Measurements from ENCODE around the gene CACNA1B. TPM values are rescaled to one million over a fixed set of nuclear protein-coding genes. Genes with fewer than 3 reads are reported as not detected.

CACNA1B gene
- total RNA-seq, 1 donor from 2014 or later = 3.1 TPM

GRCh38 chr9:137860361-137860760 lies 17.2 kb upstream of the CACNA1B start:
- Mint-ChIP-seq H3K27me3 (ENCODE audit: low read depth) (no peaks in the 10 kb centered on the region), H3K4me1 (no peaks in the 10 kb centered on the region), H3K36me3 (ENCODE audit: low read depth) (peaks cover 12% of the 10 kb centered on the region), H3K27ac (ENCODE audit: unreplicated experiment) (peak overlapping the region; percentile 65), H3K4me3 (no peak overlapping the region), H3K9me3 (peaks cover 15% of the 10 kb centered on the region)
- DNase-seq (ENCODE audit: low read depth, low spot score) = no peak
- no peak for TF ChIP-seq CTCF (conservative IDR thresholded peaks at IDR 0.05)

- Mint-ChIP-seq H3K4me3 (no peak overlapping the region), H3K9me3 (peaks cover 5% of the 10 kb centered on the region), H3K27me3 (ENCODE audit: low read depth) (peaks cover 8% of the 10 kb centered on the region), H3K36me3 (ENCODE audit: low read depth) (no peaks in the 10 kb centered on the region), H3K27ac (ENCODE audit: unreplicated experiment) (no peak overlapping the region), H3K4me1 (no peaks in the 10 kb centered on the region)
- DNase-seq (ENCODE audit: low read depth, low spot score) = no peak
- TF ChIP-seq CTCF (conservative IDR thresholded peaks at IDR 0.05) = no peak
Observed at GRCh38 chr9:137865581-137866145, 11.9 kb upstream of the CACNA1B start.

GRCh38 chr9:137866226-137867141 lies 11.1 kb upstream of the CACNA1B start:
- Mint-ChIP-seq H3K27ac (ENCODE audit: unreplicated experiment) (no peak overlapping the region), H3K4me1 (no peaks in the 10 kb centered on the region), H3K9me3 (peaks cover 2% of the 10 kb centered on the region), H3K36me3 (ENCODE audit: low read depth) (no peaks in the 10 kb centered on the region), H3K27me3 (ENCODE audit: low read depth) (peaks cover 9% of the 10 kb centered on the region), H3K4me3 (no peak overlapping the region)
- TF ChIP-seq CTCF (conservative IDR thresholded peaks at IDR 0.05) = no peak
- DNase-seq (ENCODE audit: low read depth, low spot score) = no peak

GRCh38 chr9:137870432-137870831 lies 7.2 kb upstream of the CACNA1B start:
- DNase-seq (ENCODE audit: low read depth, low spot score) = no peak
- no peaks in the 10 kb centered on the region for H3K36me3 Mint-ChIP-seq (ENCODE audit: low read depth)
- no peaks in the 10 kb centered on the region for H3K4me1 Mint-ChIP-seq
- H3K4me3 Mint-ChIP-seq = no peak overlapping the region
- H3K9me3 Mint-ChIP-seq = no peaks in the 10 kb centered on the region
- H3K27me3 Mint-ChIP-seq (ENCODE audit: low read depth) = peaks cover 41% of the 10 kb centered on the region
- TF ChIP-seq CTCF (conservative IDR thresholded peaks at IDR 0.05) = no peak
- H3K27ac Mint-ChIP-seq (ENCODE audit: unreplicated experiment) = no peak overlapping the region

GRCh38 chr9:137872296-137872695 lies 5.3 kb upstream of the CACNA1B start:
- TF ChIP-seq CTCF (conservative IDR thresholded peaks at IDR 0.05) = no peak
- no peaks in the 10 kb centered on the region for H3K36me3 Mint-ChIP-seq (ENCODE audit: low read depth)
- no peaks in the 10 kb centered on the region for H3K4me1 Mint-ChIP-seq
- peaks cover 54% of the 10 kb centered on the region for H3K27me3 Mint-ChIP-seq (ENCODE audit: low read depth)
- DNase-seq (ENCODE audit: low read depth, low spot score) = no peak
- H3K9me3 Mint-ChIP-seq = no peaks in the 10 kb centered on the region
- no peak overlapping the region for H3K4me3 Mint-ChIP-seq
- no peak overlapping the region for H3K27ac Mint-ChIP-seq (ENCODE audit: unreplicated experiment)

Data from neural crest cell (in vitro differentiated cells).